A673 (cell line): ENCODE data around the gene ASB5. TPM values are rescaled to one million over a fixed set of nuclear protein-coding genes. Genes with fewer than 3 reads are reported as not detected.

Experiments used
- BruUV-seq: library from RNA; stranded (reverse); fragments of 400-500 nt; replicated peaks from 2 replicates; lab custom pipeline; 2021; lab: Mats Ljungman, UMichigan
- CTCF ChIA-PET: fragments of 300-600 bp; sonication (Branson Sonifier 250); formaldehyde crosslinking; loops from one replicate; lab custom pipeline; 2022; ENCODE audit warnings: antibody characterized with exemption; lab: Charles Lee
- POLR2A ChIA-PET: fragments of 300-600 bp; sonication (Branson Sonifier 250); formaldehyde crosslinking; loops from one replicate; lab custom pipeline; 2022; ENCODE audit warnings: antibody characterized with exemption; ENCODE audit not compliant: low non-redundant PET; lab: Charles Lee
- DNase-seq: peaks from one replicate; pipeline ENCODE4 v3.0.0-alpha.2; 2015; ENCODE audit warnings: low spot score
- H3K27ac ChIP-seq: fragments of 200-600 bp; sonication (generic); 2 replicates; pipeline ENCODE4 v1.5.1; 2016; ENCODE audit warnings: mixed run types, low read depth, mild to moderate bottlenecking, mixed read lengths, antibody characterized with exemption, low read length; ENCODE audit not compliant: poor library complexity, severe bottlenecking
- H3K27me3 ChIP-seq: fragments of 200-600 bp; sonication (generic); replicated peaks from 2 replicates; pipeline ENCODE4 v1.6.1; 2017; ENCODE audit warnings: mixed run types, low read depth, mild to moderate bottlenecking, mixed read lengths, antibody characterized with exemption, low read length; ENCODE audit not compliant: insufficient read depth, poor library complexity
- H3K36me3 ChIP-seq: fragments of 200-600 bp; sonication (generic); 2 replicates; pipeline ENCODE4 v1.6.1; 2016; ENCODE audit warnings: mixed run types, mild to moderate bottlenecking, mixed read lengths, antibody characterized with exemption, low read length; ENCODE audit not compliant: insufficient read depth, poor library complexity, severe bottlenecking
- H3K4me1 ChIP-seq: fragments of 200-600 bp; sonication (generic); 2 replicates; pipeline ENCODE4 v1.6.1; 2017; ENCODE audit warnings: mixed run types, mild to moderate bottlenecking, mixed read lengths, antibody characterized with exemption, low read length; ENCODE audit not compliant: insufficient read depth, poor library complexity, severe bottlenecking
- H3K4me3 ChIP-seq: fragments of 200-600 bp; sonication (generic); 2 replicates; pipeline ENCODE4 v1.5.1; 2016; ENCODE audit warnings: low read depth, mixed run types, mild to moderate bottlenecking, mixed read lengths, low read length; ENCODE audit not compliant: poor library complexity, severe bottlenecking
- H3K9me3 ChIP-seq: fragments of 200-600 bp; sonication (generic); 2 replicates; pipeline ENCODE4 v1.6.1; 2016; ENCODE audit warnings: mixed run types, low read depth, mild to moderate bottlenecking, mixed read lengths, antibody characterized with exemption, low read length; ENCODE audit not compliant: poor library complexity, severe bottlenecking
- EZH2 ChIP-seq: fragments of 200-600 bp; sonication (generic); IDR thresholded peaks from 2 replicates; pipeline ENCODE4 v1.6.1; 2017; ENCODE audit warnings: borderline replicate concordance, low read depth, mild to moderate bottlenecking, mixed read lengths, antibody characterized with exemption, low read length; ENCODE audit not compliant: poor library complexity, severe bottlenecking
- intact Hi-C: fragments of 100-400 bp; cut with micrococcal nuclease; formaldehyde crosslinking; loops from one replicate; pipeline ENCODE4 v1.10.0; 2022; ENCODE audit not compliant: unreplicated experiment
- total RNA-seq: library from RNA; stranded (reverse); gene quantifications from 2 replicates; pipeline ENCODE4 v1.2.3, GENCODE V29; 2021
- TF ChIP-seq, protein P1 (sequence below): fragments of 300-800, 200-600 bp; sonication (generic); conservative IDR thresholded peaks from 2 replicates; pipeline ENCODE4 v1.5.1; 2017; ENCODE audit warnings: low read depth, mild to moderate bottlenecking, antibody characterized with exemption, low read length, moderate library complexity, mixed read lengths

Gene ASB5
- total RNA-seq, 1 experiment from 2014 or later, result not detected

GRCh38 chr4:176259330-176260090 is 9.5 kb downstream of the ASB5 start:
- no TSS peak for BruUV-seq
- no peaks in the 10 kb centered on the region for H3K36me3 ChIP-seq

GRCh38 chr4:176258135-176258534 is 10.9 kb downstream of the ASB5 start:
- Histone ChIP-seq H3K27me3 (no peaks in the 10 kb centered on the region), H3K4me1 (no peaks in the 10 kb centered on the region), H3K27ac (no peak overlapping the region), H3K9me3 (no peaks in the 10 kb centered on the region), H3K4me3 (no peak overlapping the region), H3K36me3 (no peaks in the 10 kb centered on the region)
- DNase-seq, result no peak
- ChIA-PET CTCF (no interaction called here), POLR2A (no interaction called here)
- TF ChIP-seq, protein P1, sequence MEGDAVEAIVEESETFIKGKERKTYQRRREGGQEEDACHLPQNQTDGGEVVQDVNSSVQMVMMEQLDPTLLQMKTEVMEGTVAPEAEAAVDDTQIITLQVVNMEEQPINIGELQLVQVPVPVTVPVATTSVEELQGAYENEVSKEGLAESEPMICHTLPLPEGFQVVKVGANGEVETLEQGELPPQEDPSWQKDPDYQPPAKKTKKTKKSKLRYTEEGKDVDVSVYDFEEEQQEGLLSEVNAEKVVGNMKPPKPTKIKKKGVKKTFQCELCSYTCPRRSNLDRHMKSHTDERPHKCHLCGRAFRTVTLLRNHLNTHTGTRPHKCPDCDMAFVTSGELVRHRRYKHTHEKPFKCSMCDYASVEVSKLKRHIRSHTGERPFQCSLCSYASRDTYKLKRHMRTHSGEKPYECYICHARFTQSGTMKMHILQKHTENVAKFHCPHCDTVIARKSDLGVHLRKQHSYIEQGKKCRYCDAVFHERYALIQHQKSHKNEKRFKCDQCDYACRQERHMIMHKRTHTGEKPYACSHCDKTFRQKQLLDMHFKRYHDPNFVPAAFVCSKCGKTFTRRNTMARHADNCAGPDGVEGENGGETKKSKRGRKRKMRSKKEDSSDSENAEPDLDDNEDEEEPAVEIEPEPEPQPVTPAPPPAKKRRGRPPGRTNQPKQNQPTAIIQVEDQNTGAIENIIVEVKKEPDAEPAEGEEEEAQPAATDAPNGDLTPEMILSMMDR, result no peak
- TF ChIP-seq EZH2, result no peak
- intact Hi-C loops, result no loop called here
- no TSS peak for BruUV-seq

More at GRCh38 chr4:176259330-176260090, 9.5 kb downstream of the ASB5 start:
- no peaks in the 10 kb centered on the region for H3K4me1 ChIP-seq
- TF ChIP-seq, protein P1, result no peak
- no peak overlapping the region for H3K27ac ChIP-seq
- DNase-seq, result no peak
- no peak overlapping the region for H3K4me3 ChIP-seq
- H3K27me3 ChIP-seq, result no peaks in the 10 kb centered on the region
- POLR2A ChIA-PET, result no interaction called here
- H3K9me3 ChIP-seq, result no peaks in the 10 kb centered on the region
- CTCF ChIA-PET, result no interaction called here
- intact Hi-C loops, result no loop called here

DNA sequence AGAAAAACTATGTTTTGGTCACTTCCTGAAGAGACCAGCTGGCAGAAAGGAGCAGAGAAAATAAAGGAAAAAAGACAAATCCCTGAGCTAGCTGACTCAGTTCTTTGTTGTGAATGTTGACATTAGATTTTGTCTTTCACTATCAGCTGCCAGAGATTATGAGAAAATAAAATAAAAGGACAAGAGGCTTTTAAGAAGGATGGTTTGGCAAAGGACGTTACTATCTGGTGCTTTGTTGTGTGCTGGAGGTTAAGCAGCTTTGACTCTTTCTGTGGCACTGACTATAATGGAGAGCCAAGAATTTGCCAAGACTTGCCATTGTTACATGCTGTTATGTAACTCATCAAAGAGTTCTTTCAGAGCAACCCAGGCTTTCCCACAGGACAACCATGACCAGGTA is 12.1 kb downstream of the ASB5 start:
- Histone ChIP-seq H3K27ac (no peak overlapping the region), H3K4me3 (no peak overlapping the region), H3K4me1 (no peaks in the 10 kb centered on the region), H3K36me3 (no peaks in the 10 kb centered on the region), H3K27me3 (no peaks in the 10 kb centered on the region), H3K9me3 (no peaks in the 10 kb centered on the region)
- CTCF ChIA-PET, result no interaction called here
- no peak for DNase-seq
- no TSS peak for BruUV-seq
- intact Hi-C loops, result no loop called here
- TF ChIP-seq EZH2, result no peak
- TF ChIP-seq, protein P1, result no peak
- POLR2A ChIA-PET, result no interaction called here
